HepG2 (cell line): Measurements from ENCODE around the gene SLC44A4. TPM values are rescaled to one million over a fixed set of nuclear protein-coding genes. Genes with fewer than 3 reads are reported as not detected.

ENCODE experiments used
- ATF1 ChIP-seq: IDR thresholded peaks from 2 replicates; pipeline ENCODE4 v1.6.1; 2016; ENCODE audit warnings: mild to moderate bottlenecking, control low read depth
- DR1 ChIP-seq: sonication (generic); formaldehyde crosslinking; IDR thresholded peaks from 2 replicates; pipeline ENCODE4 v1.8.0; 2021; ENCODE audit warnings: mild to moderate bottlenecking, missing genetic modification reagents, inconsistent platforms
- JUND ChIP-seq: sonication (generic); formaldehyde crosslinking; IDR thresholded peaks from 2 replicates; pipeline ENCODE4 v1.8.0; 2022; ENCODE audit warnings: mild to moderate bottlenecking, missing genetic modification reagents
- KAT7 ChIP-seq: IDR thresholded peaks from 2 replicates; pipeline ENCODE4 v1.6.1; 2018; ENCODE audit warnings: borderline replicate concordance, missing compliant biosample characterization
- KAT8 ChIP-seq: IDR thresholded peaks from 2 replicates; pipeline ENCODE4 v1.6.1; 2016; ENCODE audit warnings: missing genetic modification reagents, missing compliant biosample characterization
- MED13 ChIP-seq: sonication (generic); formaldehyde crosslinking; IDR thresholded peaks from 2 replicates; pipeline ENCODE4 v1.5.0; 2020; ENCODE audit warnings: missing genetic modification reagents
- MLXIP ChIP-seq: sonication (generic); formaldehyde crosslinking; IDR thresholded peaks from 2 replicates; pipeline ENCODE4 v1.9.0; 2021; ENCODE audit warnings: missing genetic modification reagents, borderline replicate concordance
- NCOR1 ChIP-seq: fragments of 200-600 bp; sonication (generic); IDR thresholded peaks from 2 replicates; pipeline ENCODE4 v1.7.0; 2017; ENCODE audit warnings: antibody characterized with exemption, low read length, borderline replicate concordance
- NKX3-1 ChIP-seq: sonication (generic); formaldehyde crosslinking; IDR thresholded peaks from 2 replicates; pipeline ENCODE4 v1.5.0; 2020; ENCODE audit warnings: missing genetic modification reagents
- NR3C1 ChIP-seq: sonication (generic); formaldehyde crosslinking; IDR thresholded peaks from 2 replicates; pipeline ENCODE4 v1.4.0; 2020; ENCODE audit warnings: missing genetic modification reagents
- PBX2 ChIP-seq: IDR thresholded peaks from 2 replicates; pipeline ENCODE4 v1.6.1; 2016; ENCODE audit warnings: control low read depth
- PHF5A ChIP-seq: IDR thresholded peaks from one replicate; pipeline ENCODE4 v1.6.1; 2018; ENCODE audit warnings: low read depth, missing genetic modification reagents; ENCODE audit not compliant: unreplicated experiment
- SIX4 ChIP-seq: sonication (generic); formaldehyde crosslinking; IDR thresholded peaks from 2 replicates; pipeline ENCODE4 v1.4.0; 2020; ENCODE audit warnings: missing genetic modification reagents
- SMAD9 ChIP-seq: sonication (generic); formaldehyde crosslinking; IDR thresholded peaks from 2 replicates; pipeline ENCODE4 v1.5.1; 2020; ENCODE audit warnings: mild to moderate bottlenecking, missing genetic modification reagents
- SPEN ChIP-seq: sonication (generic); formaldehyde crosslinking; IDR thresholded peaks from 2 replicates; pipeline ENCODE4 v1.5.1; 2020; ENCODE audit warnings: low read depth, mild to moderate bottlenecking, missing genetic modification reagents
- TBX2 ChIP-seq: sonication (generic); formaldehyde crosslinking; IDR thresholded peaks from 2 replicates; pipeline ENCODE4 v1.5.0; 2020; ENCODE audit warnings: missing genetic modification reagents, mild to moderate bottlenecking, borderline replicate concordance
- ZBTB1 ChIP-seq: sonication (generic); formaldehyde crosslinking; IDR thresholded peaks from 2 replicates; pipeline ENCODE4 v1.4.0; 2020; ENCODE audit warnings: missing genetic modification reagents, borderline replicate concordance
- ZBTB34 ChIP-seq: sonication (generic); formaldehyde crosslinking; IDR thresholded peaks from 2 replicates; pipeline ENCODE4 v1.8.0; 2022; ENCODE audit warnings: mild to moderate bottlenecking, missing genetic modification reagents
- ZFP41 ChIP-seq: sonication (generic); formaldehyde crosslinking; IDR thresholded peaks from 2 replicates; pipeline ENCODE4 v1.4.0; 2020; ENCODE audit warnings: mild to moderate bottlenecking, missing genetic modification reagents, borderline replicate concordance
- ZNF124 ChIP-seq: sonication (generic); formaldehyde crosslinking; IDR thresholded peaks from 2 replicates; pipeline ENCODE4 v1.4.0; 2020; ENCODE audit warnings: missing genetic modification reagents
- ZNF512 ChIP-seq: sonication (generic); formaldehyde crosslinking; IDR thresholded peaks from 2 replicates; pipeline ENCODE4 v1.4.0; 2020; ENCODE audit warnings: mild to moderate bottlenecking, missing genetic modification reagents
- ZNF607 ChIP-seq: sonication (generic); formaldehyde crosslinking; IDR thresholded peaks from 2 replicates; pipeline ENCODE4 v1.5.1; 2020; ENCODE audit warnings: missing genetic modification reagents, mild to moderate bottlenecking, borderline replicate concordance
- polyA plus RNA-seq, 8 experiments: library from polyadenylated mRNA; depleted of rRNA in 3 of 8; stranded (reverse) in 7 of 8; unstranded in 1 of 8; fragments of >200 nt; fragmentation: Illumina TruSeq in 4 of 8; extraction: Trizol in 4 of 8; gene quantifications; 2 replicates each; pipeline versions ENCODE4 v1.2.1 to v1.2.3, GENCODE V29; 2011 to 2016; ENCODE audit warnings: low read depth in 4 of 8, missing spikeins in 1 of 8, mixed read lengths in 1 of 8; ENCODE audit not compliant: insufficient read depth in 1 of 8
- total RNA-seq, 5 experiments: library from RNA; depleted of rRNA; stranded (reverse); fragments of >200 nt; fragmentation: Illumina TruSeq; extraction: Trizol; gene quantifications; 2 replicates each; pipeline ENCODE4 v1.2.3, GENCODE V29; 2016; ENCODE audit warnings: low read depth in 1 of 5

SLC44A4 gene
- total and polyA plus RNA-seq, 2 of the 13 experiments (the other 11 are each of a cell fraction or from before 2014, with no cell fraction given) = 3.5 to 5.9 TPM

GRCh38 chr6:31865205-31866118 is 13.3 kb downstream of the SLC44A4 start (continued):
- TF ChIP-seq ZBTB34 (CRISPR knock-in tag) (peak; percentile 99), ZNF607 (CRISPR knock-in tag) (no peak; the same call in 1 of the 2 replicates), SMAD9 (CRISPR knock-in tag) (0 out of 2 replicates have a peak, but pooled peaks have one; percentile 31), KAT7 (CRISPR knock-in tag) (no peak), MED13 (CRISPR knock-in tag) (peak; percentile 96; the same call in 1 of the 2 replicates), PHF5A (CRISPR knock-in tag) (peak; percentile 92), ZBTB1 (CRISPR knock-in tag) (no peak), SIX4 (CRISPR knock-in tag) (peak; percentile 83), JUND (CRISPR knock-in tag) (peak; percentile 40; the same call in 1 of the 2 replicates), SPEN (CRISPR knock-in tag) (peak; percentile 83), ZNF512 (CRISPR knock-in tag) (no peak), NCOR1 (peak; percentile 91), TBX2 (peak; percentile 96), KAT8 (CRISPR knock-in tag) (peak; percentile 83), PBX2 (CRISPR knock-in tag) (no peak), ZFP41 (CRISPR knock-in tag) (0 out of 2 replicates have a peak, but pooled peaks have one; percentile 40), MLXIP (peak; percentile 41; the same call in 1 of the 2 replicates), NR3C1 (CRISPR knock-in tag) (no peak), ATF1 (no peak), NKX3-1 (CRISPR knock-in tag) (peak; percentile 60; the same call in 1 of the 2 replicates), DR1 (peak; percentile 13; the same call in 1 of the 2 replicates), ZNF124 (CRISPR knock-in tag) (peak; percentile 82)
